Skeletal muscle cell (primary cell): ENCODE data around the gene UBALD2.

Experiments
- DNase-seq: peaks from one replicate; pipeline ENCODE4 v3.0.0-alpha.2; 2010; ENCODE audit warnings: low read depth
- H3K4me3 ChIP-seq: 2 replicates; pipeline ENCODE4 v1.5.1; 2011; ENCODE audit warnings: low read depth, mild to moderate bottlenecking, control low read depth, low read length, moderate library complexity

The UBALD2 gene

DNA sequence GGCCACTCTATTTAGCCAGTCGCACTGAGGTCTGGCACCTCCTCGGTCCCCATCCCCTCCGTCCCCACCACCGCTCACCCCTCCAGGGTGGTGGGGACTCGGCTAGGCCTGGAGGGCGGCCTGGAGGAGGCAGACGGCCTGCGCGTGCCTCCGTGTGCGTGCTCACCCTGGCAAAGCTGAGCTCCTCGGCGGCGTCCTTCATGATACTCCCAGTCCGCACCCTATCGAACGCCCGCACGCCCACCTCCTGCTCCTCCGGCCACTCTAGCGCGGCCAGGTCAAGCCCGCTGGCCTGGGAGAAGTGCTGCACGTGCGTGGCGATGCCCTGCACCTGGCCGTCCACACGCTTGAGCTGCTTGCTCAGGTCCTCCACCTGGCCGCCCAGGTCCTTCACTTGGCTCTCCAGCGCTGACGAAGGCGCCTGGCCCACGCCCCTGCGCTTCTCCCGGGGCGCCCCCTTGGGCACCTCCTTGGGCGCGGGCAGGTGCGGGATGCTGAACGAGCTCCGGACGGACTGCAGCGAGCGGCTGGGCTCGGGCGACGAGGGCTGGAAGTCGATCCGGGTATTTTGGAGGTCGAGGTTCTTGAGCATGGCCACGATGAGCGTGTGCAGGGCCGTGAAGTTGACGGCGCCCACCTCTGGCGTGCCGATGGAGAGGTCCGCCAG lies 42.3 kb downstream of the UBALD2 start:
- no peak for DNase-seq
- no peak overlapping the region for H3K4me3 ChIP-seq

- no peak for DNase-seq
- H3K4me3 ChIP-seq: no peak within 1 kb of the TSS
Measured at GRCh38 chr17:76307966-76308338, 42.8 kb downstream of the UBALD2 start, which contains the start of gene QRICH2. Gene QRICH2, minus strand, starts transcription at chr17:76308276. Its CDS starts 278 bp downstream, at chr17:76307998.

DNA sequence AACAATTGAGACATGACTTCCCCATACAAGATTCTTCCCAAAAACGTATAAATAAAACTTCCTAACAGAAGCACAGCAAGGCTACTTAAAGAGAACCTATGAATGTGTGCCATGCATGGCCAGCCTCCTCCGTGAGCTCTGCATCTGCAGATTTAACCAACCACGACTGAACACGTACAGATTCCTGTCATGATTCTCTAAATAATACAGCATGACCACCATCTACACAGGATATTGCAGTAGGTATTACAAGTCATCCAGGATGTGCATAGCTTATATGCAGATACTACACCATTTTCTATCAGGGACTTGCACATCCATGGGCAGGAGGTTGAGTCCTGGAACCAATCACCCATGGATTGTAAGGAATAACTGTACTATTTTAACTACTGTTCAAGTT lies 44.3 kb downstream of the UBALD2 start:
- H3K4me3 ChIP-seq: no peak overlapping the region
- no peak for DNase-seq

- DNase-seq: no peak
Measured at GRCh38 chr17:76312735-76313134, 47.6 kb downstream of the UBALD2 start.

DNA sequence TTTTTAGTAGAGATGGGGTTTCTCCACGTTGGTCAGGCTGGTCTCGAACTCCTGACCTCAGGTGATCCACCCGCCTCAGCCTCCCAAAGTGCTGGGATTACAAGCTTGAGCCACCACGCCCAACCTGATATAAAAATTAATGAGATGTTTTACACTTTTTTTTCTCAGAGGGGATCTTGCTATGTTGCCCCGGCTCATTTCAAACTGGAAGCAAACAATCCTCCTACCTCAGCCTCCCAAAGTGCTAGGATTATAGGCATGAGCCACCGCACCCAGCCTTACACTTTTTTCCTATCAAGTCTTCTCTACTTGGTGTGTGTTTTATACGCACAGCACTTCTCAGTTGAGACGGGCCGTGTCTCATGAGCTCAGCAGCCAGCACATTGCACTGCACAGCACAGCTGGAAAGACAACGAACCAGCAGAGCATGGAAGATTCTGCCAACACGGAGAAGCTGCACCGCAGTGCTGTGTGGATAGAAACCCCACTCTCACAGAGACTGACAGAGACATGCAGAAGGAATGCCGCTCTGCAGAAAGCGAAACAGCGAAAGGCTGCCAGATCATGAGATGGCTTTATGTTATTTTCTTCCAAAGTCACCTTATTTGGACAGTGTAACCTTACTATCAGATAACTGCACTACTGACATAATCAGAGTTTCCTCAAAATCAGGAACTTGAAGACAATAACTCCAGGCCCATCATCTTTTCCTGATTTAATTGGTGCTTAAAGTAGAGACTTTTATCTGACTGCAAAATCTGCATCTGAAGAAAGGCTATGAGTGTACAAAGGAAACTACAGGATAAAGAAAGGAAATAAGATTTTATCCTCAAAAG lies 49.5 kb downstream of the UBALD2 start:
- no peak overlapping the region for H3K4me3 ChIP-seq
- no peak for DNase-seq

More at GRCh38 chr17:76312735-76313134, 47.6 kb downstream of the UBALD2 start:
- H3K4me3 ChIP-seq: no peak overlapping the region

GRCh38 chr17:76317535-76317934 lies 52.4 kb downstream of the UBALD2 start:
- no peak for DNase-seq
- H3K4me3 ChIP-seq: no peak overlapping the region

DNA sequence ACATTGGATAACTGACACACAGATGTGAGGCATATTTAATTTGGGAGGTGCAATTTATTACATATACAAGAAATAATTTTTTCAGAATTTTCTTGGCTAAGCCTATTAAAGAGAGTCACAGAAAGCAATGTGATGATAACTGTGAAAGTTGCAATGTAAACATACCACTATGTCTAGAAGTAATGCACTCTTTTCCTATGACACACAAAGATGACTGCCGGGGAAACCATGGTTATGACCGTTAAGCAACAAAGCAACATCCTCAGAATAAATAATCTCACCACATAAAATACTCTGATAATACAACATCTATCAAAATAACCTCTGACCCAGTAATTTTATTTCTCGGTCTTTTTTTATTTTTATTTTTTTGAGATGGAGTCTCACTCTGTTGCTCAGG lies 53.4 kb downstream of the UBALD2 start:
- H3K4me3 ChIP-seq: no peak overlapping the region
- no peak for DNase-seq
